RWPE1 (cell line): ENCODE results near the gene ESF1.
"Not testable (repeated sequence)": the region's sequence is repeated elsewhere in the genome, so short reads cannot be mapped to it uniquely, and the experiment has no call there.

Experiments
- CTCF ChIA-PET: fragments of 350-600 bp; sonication (Branson Sonifier 250); formaldehyde crosslinking; extraction: SDS; loops from one replicate; lab custom pipeline; 2021; lab: Yijun Ruan, JAX
- POLR2A ChIA-PET: fragments of 400-600 bp; formaldehyde crosslinking; extraction: SDS; loops from one replicate; lab custom pipeline; 2020; ENCODE audit warnings: antibody characterized with exemption; ENCODE audit not compliant: low non-redundant PET; lab: Yijun Ruan, JAX
- DNase-seq: peaks from one replicate; pipeline ENCODE4 v3.0.0; 2012; ENCODE audit warnings: low spot score
- H3K27ac ChIP-seq: fragments of 450-650 bp; 2 replicates; pipeline ENCODE4 v1.5.1; 2017
- CTCF ChIP-seq: fragments of 450-650 bp; conservative IDR thresholded peaks from 2 replicates; pipeline ENCODE4 v1.5.1; 2017; ENCODE audit warnings: low read depth, mild to moderate bottlenecking

The ESF1 gene

DNA sequence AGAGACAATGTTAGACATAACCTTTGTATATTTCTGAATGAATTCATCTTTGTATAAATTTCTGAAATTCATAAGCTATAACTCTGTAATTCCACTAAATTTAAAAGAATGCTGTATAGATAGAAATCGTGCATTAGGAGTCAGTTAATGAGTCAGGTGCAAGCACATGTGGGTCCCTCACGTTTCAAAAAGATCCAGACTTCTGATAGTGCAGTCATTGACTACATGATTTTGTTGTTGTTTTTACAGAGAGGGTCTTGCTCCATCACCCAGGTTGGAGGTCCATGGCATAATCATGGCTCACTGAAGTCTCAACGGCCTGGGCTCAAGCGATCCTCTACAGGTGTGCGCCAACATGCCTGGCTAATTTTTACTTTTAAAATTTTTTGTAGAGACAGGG, 14.6 kb downstream of the ESF1 start:
- no peak for TF ChIP-seq CTCF
- ChIA-PET CTCF (interaction anchor here (0.6 kb wide), 1 partner anchor 222 kb away, joined by 3 read pairs; no protein-coding TSS in a partner anchor), POLR2A (no interaction called here)
- H3K27ac ChIP-seq: no peak overlapping the region
- DNase-seq: no peak

DNA sequence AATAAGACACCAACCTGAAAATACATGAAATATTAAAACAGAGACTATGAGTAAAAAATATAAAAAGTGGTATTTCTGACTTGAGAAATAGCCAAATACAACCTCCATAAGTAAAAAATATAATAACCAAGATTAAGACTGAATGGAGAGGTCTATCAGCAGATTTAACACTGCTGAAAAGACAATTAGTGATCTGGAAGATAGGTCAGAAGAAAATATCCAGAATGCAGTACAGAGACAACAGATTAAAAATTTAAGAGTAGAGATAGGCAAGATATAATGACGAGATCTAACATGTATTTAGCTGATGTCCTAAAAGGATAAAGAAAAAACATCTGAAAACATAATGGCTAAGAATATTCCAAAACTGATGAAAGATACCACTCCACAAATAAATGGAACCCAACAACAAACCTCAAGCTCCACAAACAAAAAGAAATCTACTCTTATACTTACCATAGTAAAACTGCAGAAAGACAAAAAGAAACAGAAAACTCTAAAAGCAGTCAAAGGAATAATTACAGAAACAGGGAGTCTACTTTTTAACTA, 18.8 kb downstream of the ESF1 start:
- TF ChIP-seq CTCF: no peak
- POLR2A ChIA-PET: no interaction called here
- DNase-seq: no peak
- CTCF ChIA-PET: no interaction called here
- H3K27ac ChIP-seq: no peak overlapping the region

DNA sequence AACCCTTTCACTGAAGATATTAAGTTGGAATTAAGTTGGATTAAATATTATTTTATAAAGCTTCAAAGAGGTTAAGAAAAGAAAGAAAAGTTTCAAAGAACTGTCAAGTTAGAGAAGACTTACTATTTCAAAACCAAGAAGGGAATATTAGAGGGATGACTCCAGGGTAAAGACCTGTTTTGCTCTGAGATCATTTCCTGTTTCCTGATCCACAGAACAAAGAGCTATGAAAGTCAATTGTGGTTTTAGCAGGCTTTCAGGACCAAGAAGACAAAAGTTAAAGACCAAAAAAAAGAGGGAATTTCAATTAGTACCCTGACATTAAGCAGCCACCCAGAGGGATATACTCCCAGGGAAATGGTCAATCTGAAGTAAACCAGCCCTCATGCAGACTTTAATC, 19.4 kb downstream of the ESF1 start:
- no peak for TF ChIP-seq CTCF
- POLR2A ChIA-PET: no interaction called here
- CTCF ChIA-PET: no interaction called here
- H3K27ac ChIP-seq: no peak overlapping the region
- DNase-seq: no peak

- H3K27ac ChIP-seq, POLR2A ChIA-PET, DNase-seq, CTCF ChIA-PET: not testable (repeated sequence)
These were observed 24.2 kb downstream of the ESF1 start for GRCh38 chr20:13760451-13760946.

- DNase-seq: no peak
- TF ChIP-seq CTCF: no peak
- H3K27ac ChIP-seq: no peak overlapping the region
- ChIA-PET CTCF (no interaction called here), POLR2A (no interaction called here)
These were observed 25.8 kb downstream of the ESF1 start for GRCh38 chr20:13758884-13759283.

DNA sequence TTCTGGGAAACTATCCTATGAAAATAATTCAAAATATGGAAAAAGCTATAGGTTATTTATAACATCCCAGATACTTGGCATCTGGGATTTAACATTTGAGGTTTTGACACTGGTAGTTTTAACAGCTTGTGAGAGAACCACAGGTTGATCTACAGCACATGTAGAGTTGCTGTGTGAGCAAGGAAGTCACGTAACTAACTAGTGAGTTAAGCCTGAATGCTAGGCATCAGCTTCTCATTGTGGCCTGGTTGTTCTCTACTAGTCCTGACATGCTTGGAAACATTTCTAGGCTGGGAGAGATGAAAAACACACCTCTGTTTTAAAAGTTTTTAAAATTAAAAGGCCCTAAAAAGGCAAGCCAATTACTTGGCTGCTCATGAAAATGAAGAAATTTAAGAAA, 28.2 kb downstream of the ESF1 start:
- DNase-seq: no peak
- CTCF ChIA-PET: interaction anchor here (0.7 kb wide), 1 partner anchor 432 kb away, joined by 4 read pairs; no protein-coding TSS in a partner anchor
- no peak for TF ChIP-seq CTCF
- H3K27ac ChIP-seq: no peak overlapping the region
- POLR2A ChIA-PET: no interaction called here

DNA sequence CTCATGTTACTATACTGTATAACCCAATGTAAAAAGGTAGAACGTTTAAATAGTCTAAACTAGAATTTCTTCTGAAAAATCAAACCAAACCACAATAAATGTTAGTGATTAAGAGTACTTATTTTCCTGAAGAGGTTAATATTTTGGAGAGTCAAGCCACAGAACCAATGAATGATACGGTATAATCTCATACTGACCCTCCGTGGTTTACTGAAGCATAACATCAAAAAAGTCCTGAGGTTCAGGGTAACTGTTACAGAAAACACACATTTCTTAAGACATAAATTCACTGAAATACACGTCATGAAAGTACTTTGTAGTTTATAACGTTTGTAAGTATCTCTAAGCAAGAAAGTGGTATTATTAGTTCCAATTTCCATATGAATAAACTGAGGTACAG, 28.9 kb downstream of the ESF1 start:
- no peak for TF ChIP-seq CTCF
- ChIA-PET CTCF (interaction anchor here (0.6 kb wide), 1 partner anchor 21 kb away, joined by 3 read pairs; no protein-coding TSS in a partner anchor), POLR2A (no interaction called here)
- no peak for DNase-seq
- H3K27ac ChIP-seq: no peak overlapping the region
